ENCODE results near the gene TUBGCP6. TPM values are rescaled to one million over a fixed set of nuclear protein-coding genes. Genes with fewer than 3 reads are reported as not detected.

TUBGCP6 gene
- total and polyA plus RNA-seq, 2 donors (not counting 3 experiments of a cell fraction or from before 2014, with no cell fraction given), result 33.1 to 45.3 TPM

DNA sequence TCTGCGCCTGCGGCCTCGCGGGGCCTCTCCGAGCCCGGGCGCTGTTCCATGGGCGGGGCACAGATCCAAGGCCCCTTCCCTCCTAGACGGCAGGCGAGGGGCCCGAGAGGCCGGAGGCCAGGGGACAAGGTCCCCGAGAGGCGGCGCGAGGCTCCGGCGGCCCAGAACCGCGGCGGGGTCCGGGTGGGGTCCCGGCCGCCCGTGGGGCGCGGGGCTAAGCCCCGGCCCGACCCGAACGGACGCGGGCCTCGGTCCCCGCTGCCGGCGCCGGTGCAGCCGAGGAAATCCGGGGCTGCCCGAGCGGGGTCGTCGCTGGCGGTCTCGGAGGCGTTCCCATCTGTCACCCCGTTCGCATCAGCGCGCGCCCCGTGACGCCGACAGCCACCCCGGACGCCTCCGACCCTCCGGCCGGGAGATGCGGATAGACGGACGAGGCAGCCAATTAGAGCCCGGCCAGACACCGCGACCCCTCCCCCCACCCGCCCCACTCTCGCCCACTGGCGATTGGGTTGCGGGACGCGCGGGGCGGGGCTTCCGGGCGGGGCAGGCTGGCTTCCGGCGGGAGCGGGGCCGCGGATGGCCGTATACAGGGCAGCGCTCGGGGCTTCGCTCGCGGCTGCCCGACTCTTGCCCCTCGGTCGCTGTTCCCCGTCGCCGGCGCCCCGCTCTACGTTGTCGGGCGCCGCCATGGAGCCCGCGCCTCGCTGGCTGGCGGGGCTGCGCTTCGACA, 44.2 kb downstream of the TUBGCP6 start, which contains the start of gene SELENOO:
TSS of gene SELENOO (plus strand) at position 551 of the 730 bp plus-strand sequence. CDS start at position 577, 26 bp downstream.
- Histone ChIP-seq H3K4me2 (ENCODE audit: insufficient read depth, low read length) (peak within 1 kb of the TSS; percentile 94), H3K4me1 (ENCODE audit: control insufficient read depth, extremely low read depth, insufficient read depth, low read length) (peaks cover 18% of the 10 kb centered on the region), H2AFZ (ENCODE audit: low read depth, low read length) (peak within 1 kb of the TSS; percentile 91), H3K9me1 (replicated peaks; ENCODE audit: control insufficient read depth, extremely low read depth, insufficient read depth, low read length) (no peaks in the 10 kb centered on the region), H4K20me1 (replicated peaks; ENCODE audit: control insufficient read depth, extremely low read depth, insufficient read depth, low read length) (no peaks in the 10 kb centered on the region), H3K79me2 (ENCODE audit: control insufficient read depth, insufficient read depth, low read length) (peaks cover 26% of the 10 kb centered on the region), H3K4me3 (replicated peaks in 1 of 3; ENCODE audit: insufficient read depth in 1 of 3, low read depth in 1 of 3, low read length in 3 of 3) (peak within 1 kb of the TSS; percentile 58 to 85 (median 75)), H3K36me3 (ENCODE audit: control insufficient read depth in 2 of 2, extremely low read depth in 1 of 2, insufficient read depth in 2 of 2, low read length in 2 of 2) (peaks cover 2 to 10% of the 10 kb centered on the region in 2 experiments), H3K27ac (ENCODE audit: insufficient read depth, low read depth, low read length) (peak within 1 kb of the TSS; percentile 60), H3K27me3 (ENCODE audit: control insufficient read depth in 2 of 2, insufficient read depth in 2 of 2, low read length in 2 of 2) (no peaks in the 10 kb centered on the region), H3K9ac (replicated peaks; ENCODE audit: extremely low read depth, insufficient read depth, low read length) (peak within 1 kb of the TSS; percentile 69), H3K9me3 (replicated peaks; ENCODE audit: control insufficient read depth, insufficient read depth, low read length) (no peaks in the 10 kb centered on the region)
- intact Hi-C loops (cut with micrococcal nuclease), result loop anchor here (2.0 to 10.0 kb wide), 3 partner anchors 14 to 226 kb away; no protein-coding TSS in a partner anchor
- dilution Hi-C loops (cut with MboI; ENCODE audit: extremely low pct_ligation_motif_present, low sequenced_read_pairs), result no loop called here
- FAIRE-seq, result peak; percentile 89
- peak; percentile 80 for DNase-seq (ENCODE audit: low read depth, low spot score)
- ChIA-PET CTCF (no interaction called here), POLR2A (no interaction called here)
- BruUV-seq (replicated peaks), result TSS peak; percentile 56
- peak; percentile 90 for TF ChIP-seq POLR2AphosphoS5 (IDR thresholded peaks at IDR 0.05; ENCODE audit: insufficient read depth, low read depth, low read length)
- no peak for TF ChIP-seq FOS (IDR thresholded peaks at IDR 0.05; ENCODE audit: borderline replicate concordance, insufficient read depth, low read length)
- TF ChIP-seq POLR2A (IDR thresholded peaks at IDR 0.05; ENCODE audit: low read depth, low read length), result peak; percentile 83

DNA sequence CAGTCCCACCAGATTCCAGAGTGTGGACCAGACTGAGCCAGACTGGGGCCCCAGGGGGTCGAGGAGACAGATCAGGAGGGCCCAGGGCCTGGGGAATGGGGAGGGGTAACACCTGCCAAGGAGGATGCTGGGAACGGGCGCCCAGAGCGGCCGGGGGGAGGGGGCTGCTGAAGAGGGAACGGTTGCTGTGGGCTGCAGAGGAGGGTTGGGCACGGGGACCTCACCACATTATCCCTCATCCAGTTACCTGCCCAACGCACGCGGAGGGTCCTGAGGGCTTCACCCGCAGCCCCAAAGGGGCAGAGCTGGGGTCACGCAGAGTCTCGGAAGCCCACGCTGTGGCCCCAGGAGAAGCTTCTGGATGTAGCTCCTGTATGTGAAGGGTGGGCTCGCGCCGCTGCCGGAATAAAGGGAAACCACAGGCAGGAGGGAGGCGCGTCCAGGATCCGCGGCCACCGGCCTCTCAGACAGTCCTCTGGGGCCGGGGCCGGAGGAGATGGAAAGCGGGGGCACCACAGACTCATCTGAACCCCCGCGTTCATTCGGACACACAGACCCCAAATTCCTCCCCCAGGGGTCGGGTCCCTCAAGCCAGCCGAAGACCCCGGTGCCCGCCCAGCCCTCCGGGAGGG, 44.9 kb downstream of the TUBGCP6 start:
- TF ChIP-seq, protein P1, sequence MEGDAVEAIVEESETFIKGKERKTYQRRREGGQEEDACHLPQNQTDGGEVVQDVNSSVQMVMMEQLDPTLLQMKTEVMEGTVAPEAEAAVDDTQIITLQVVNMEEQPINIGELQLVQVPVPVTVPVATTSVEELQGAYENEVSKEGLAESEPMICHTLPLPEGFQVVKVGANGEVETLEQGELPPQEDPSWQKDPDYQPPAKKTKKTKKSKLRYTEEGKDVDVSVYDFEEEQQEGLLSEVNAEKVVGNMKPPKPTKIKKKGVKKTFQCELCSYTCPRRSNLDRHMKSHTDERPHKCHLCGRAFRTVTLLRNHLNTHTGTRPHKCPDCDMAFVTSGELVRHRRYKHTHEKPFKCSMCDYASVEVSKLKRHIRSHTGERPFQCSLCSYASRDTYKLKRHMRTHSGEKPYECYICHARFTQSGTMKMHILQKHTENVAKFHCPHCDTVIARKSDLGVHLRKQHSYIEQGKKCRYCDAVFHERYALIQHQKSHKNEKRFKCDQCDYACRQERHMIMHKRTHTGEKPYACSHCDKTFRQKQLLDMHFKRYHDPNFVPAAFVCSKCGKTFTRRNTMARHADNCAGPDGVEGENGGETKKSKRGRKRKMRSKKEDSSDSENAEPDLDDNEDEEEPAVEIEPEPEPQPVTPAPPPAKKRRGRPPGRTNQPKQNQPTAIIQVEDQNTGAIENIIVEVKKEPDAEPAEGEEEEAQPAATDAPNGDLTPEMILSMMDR (IDR thresholded peaks at IDR 0.05; ENCODE audit: extremely low read depth in 1 of 2, insufficient read depth in 1 of 2, low read depth in 1 of 2, low read length in 2 of 2), result no peak
- TF ChIP-seq FOS (IDR thresholded peaks at IDR 0.05; ENCODE audit: borderline replicate concordance, insufficient read depth, low read length), result no peak
- TF ChIP-seq JUN (IDR thresholded peaks at IDR 0.05; ENCODE audit: borderline replicate concordance, insufficient read depth, insufficient read length, low read depth), result no peak
- TF ChIP-seq POLR2AphosphoS5 (IDR thresholded peaks at IDR 0.05; ENCODE audit: insufficient read depth, low read depth, low read length), result peak; percentile 36
- TF ChIP-seq EZH2 (IDR thresholded peaks at IDR 0.05; ENCODE audit: borderline replicate concordance, low read depth, low read length, severe bottlenecking), result no peak
- no peak for TF ChIP-seq MYC (IDR thresholded peaks at IDR 0.05; ENCODE audit: low read depth, low read length)
- TF ChIP-seq, protein P2, sequence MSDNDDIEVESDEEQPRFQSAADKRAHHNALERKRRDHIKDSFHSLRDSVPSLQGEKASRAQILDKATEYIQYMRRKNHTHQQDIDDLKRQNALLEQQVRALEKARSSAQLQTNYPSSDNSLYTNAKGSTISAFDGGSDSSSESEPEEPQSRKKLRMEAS (IDR thresholded peaks at IDR 0.05; ENCODE audit: insufficient read depth, insufficient read length), result no peak
- TF ChIP-seq GATA2 (IDR thresholded peaks at IDR 0.05; ENCODE audit: insufficient read depth, insufficient read length, low read depth, low read length), result no peak
- TF ChIP-seq POLR2A (IDR thresholded peaks at IDR 0.05; ENCODE audit: low read depth, low read length), result peak; percentile 28
- BruUV-seq (replicated peaks), result no TSS peak
- Histone ChIP-seq H4K20me1 (replicated peaks; ENCODE audit: control insufficient read depth, extremely low read depth, insufficient read depth, low read length) (no peaks in the 10 kb centered on the region), H3K9ac (replicated peaks; ENCODE audit: extremely low read depth, insufficient read depth, low read length) (peak overlapping the region; percentile 69), H3K9me3 (replicated peaks; ENCODE audit: control insufficient read depth, insufficient read depth, low read length) (no peaks in the 10 kb centered on the region), H3K4me1 (ENCODE audit: control insufficient read depth, extremely low read depth, insufficient read depth, low read length) (peaks cover 18% of the 10 kb centered on the region), H3K4me2 (ENCODE audit: insufficient read depth, low read length) (peak overlapping the region; percentile 86), H3K36me3 (ENCODE audit: control insufficient read depth in 2 of 2, extremely low read depth in 1 of 2, insufficient read depth in 2 of 2, low read length in 2 of 2) (peaks cover 2 to 11% of the 10 kb centered on the region in 2 experiments), H3K79me2 (ENCODE audit: control insufficient read depth, insufficient read depth, low read length) (peaks cover 26% of the 10 kb centered on the region), H3K9me1 (replicated peaks; ENCODE audit: control insufficient read depth, extremely low read depth, insufficient read depth, low read length) (no peaks in the 10 kb centered on the region), H3K27me3 (ENCODE audit: control insufficient read depth in 2 of 2, insufficient read depth in 2 of 2, low read length in 2 of 2) (no peaks in the 10 kb centered on the region), H3K27ac (ENCODE audit: insufficient read depth, low read depth, low read length) (peak overlapping the region; percentile 60), H3K4me3 (replicated peaks in 1 of 3; ENCODE audit: insufficient read depth in 1 of 3, low read depth in 1 of 3, low read length in 3 of 3) (peak overlapping the region; percentile 58 to 75 (median 65)), H2AFZ (ENCODE audit: low read depth, low read length) (peak overlapping the region; percentile 91)
- dilution Hi-C loops (cut with MboI; ENCODE audit: extremely low pct_ligation_motif_present, low sequenced_read_pairs) (no loop called here), intact Hi-C loops (cut with micrococcal nuclease) (loop anchor here (2.0 to 10.0 kb wide), 3 partner anchors 13 to 225 kb away; no protein-coding TSS in a partner anchor)
- ChIA-PET POLR2A (no interaction called here), CTCF (no interaction called here)
- no peak for FAIRE-seq
- DNase-seq (ENCODE audit: low read depth, low spot score), result no peak

Data from endothelial cell of umbilical vein (primary cell).